K562 (cell line): ENCODE results near the gene IPP. TPM values are rescaled to one million over a fixed set of nuclear protein-coding genes. Genes with fewer than 3 reads are reported as not detected.

Experiments
- ARID4B ChIP-seq: sonication (generic); formaldehyde crosslinking; IDR thresholded peaks from 2 replicates; pipeline ENCODE4 v1.8.0; 2022; ENCODE audit warnings: mild to moderate bottlenecking, missing genetic modification reagents
- CUX1 ChIP-seq: fragments of 200-800 bp; sonication (Bioruptor generic); IDR thresholded peaks from 2 replicates; pipeline ENCODE4 v1.6.1; 2016; ENCODE audit warnings: missing genetic modification characterization, missing compliant biosample characterization
- DPF2 ChIP-seq: fragments of 450-650 bp; IDR thresholded peaks from 2 replicates; pipeline ENCODE4 v1.6.1; 2016
- KAT8 ChIP-seq: fragments of 450-650 bp; IDR thresholded peaks from 2 replicates; pipeline ENCODE4 v1.6.1; 2016; ENCODE audit warnings: low read depth, mild to moderate bottlenecking
- NCOA6 ChIP-seq: fragments of 450-650 bp; IDR thresholded peaks from 2 replicates; pipeline ENCODE4 v1.6.1; 2017; ENCODE audit warnings: mild to moderate bottlenecking
- NFRKB ChIP-seq: fragments of 450-650 bp; IDR thresholded peaks from 2 replicates; pipeline ENCODE4 v1.6.1; 2016; ENCODE audit warnings: low read depth
- POLR2AphosphoS2 ChIP-seq: IDR thresholded peaks from 2 replicates; pipeline ENCODE4 v1.6.1; 2012; ENCODE audit warnings: low read length, improper control_type of control experiment
- REST ChIP-seq, 2 experiments: fragments of 450-650 bp; formaldehyde crosslinking in 1 of 2; IDR thresholded peaks; 2 replicates each; pipeline versions ENCODE4 v1.4.0 to v1.6.1; 2014 to 2020; ENCODE audit warnings: mild to moderate bottlenecking in 2 of 2, borderline replicate concordance in 1 of 2, low read depth in 1 of 2
- SMARCE1 ChIP-seq: fragments of 450-650 bp; IDR thresholded peaks from 2 replicates; pipeline ENCODE4 v1.7.1; 2016; ENCODE audit warnings: mild to moderate bottlenecking
- polyA plus RNA-seq, 8 experiments: library from polyadenylated mRNA; depleted of rRNA in 4 of 8; stranded (reverse) in 5 of 8; unstranded in 3 of 8; fragments of >200 nt; fragmentation: Nextera tagmentation in 2 of 8; fragmentation: Illumina TruSeq in 1 of 8; extraction: Ambion mirVana in 2 of 8; extraction: Trizol in 1 of 8; gene quantifications; 2 replicates each; pipeline versions ENCODE4 v1.2.1 to v1.2.3, GENCODE V29; 2011 to 2014; ENCODE audit warnings: inconsistent platforms in 1 of 8, missing spikeins in 1 of 8
- total RNA-seq, 7 experiments: library from RNA; depleted of rRNA in 6 of 7; stranded (reverse); fragments of >200 nt in 6 of 7; fragmentation: Illumina TruSeq in 2 of 7; extraction: Trizol in 2 of 7; gene quantifications; 2 replicates each; pipeline versions ENCODE4 v1.2.1 to v1.2.3, GENCODE V29; 2011 to 2021; ENCODE audit warnings: low replicate concordance in 1 of 7

IPP gene
- total and polyA plus RNA-seq, 9 of the 15 experiments (the other 6 are each of a cell fraction or from before 2014, with no cell fraction given): 6.9 to 15.1 (median 9.7) TPM

GRCh38 chr1:45750298-45751038, at the start of gene IPP (continued):
- no peak for TF ChIP-seq CUX1 (CRISPR knock-in tag)
- peak; percentile 40; the same call in 1 of the 2 replicates for TF ChIP-seq SMARCE1
- no peak; the same call in 1 of the 2 replicates for TF ChIP-seq DPF2
- TF ChIP-seq KAT8: no peak
- TF ChIP-seq POLR2AphosphoS2: peak; percentile 60; the same call in 1 of the 2 replicates
- peak; percentile 78 for TF ChIP-seq REST (IDR thresholded peaks at IDR 0.05; ENCODE audit: borderline replicate concordance)
- TF ChIP-seq REST (CRISPR knock-in tag; IDR thresholded peaks at IDR 0.05; ENCODE audit: low read depth): peak; percentile 66
- TF ChIP-seq NFRKB: peak; percentile 80
- no peak for TF ChIP-seq ARID4B (CRISPR knock-in tag)
- no peak for TF ChIP-seq NCOA6
